Measurements from ENCODE around the gene ACMSD. TPM values are rescaled to one million over a fixed set of nuclear protein-coding genes. Genes with fewer than 3 reads are reported as not detected.
"Not testable (repeated sequence)": the region's sequence is repeated elsewhere in the genome, so short reads cannot be mapped to it uniquely, and the experiment has no call there.

The ACMSD gene
- total RNA-seq, 3 donors from 2014 or later = not detected

- ATAC-seq = no peak
- Mint-ChIP-seq H3K36me3 (ENCODE audit: insufficient read depth) (peaks cover 5% of the 10 kb centered on the region), H3K27me3 (ENCODE audit: low read depth) (no peaks in the 10 kb centered on the region), H3K4me1 (ENCODE audit: low read depth) (no peaks in the 10 kb centered on the region), H3K9me3 (peaks cover 6% of the 10 kb centered on the region), H3K4me3 (no peak overlapping the region)
- DNase-seq = no peak
Measured at GRCh38 chr2:134906726-134907125, 68.3 kb downstream of the ACMSD start.

- ATAC-seq; H3K36me3 Mint-ChIP-seq (ENCODE audit: insufficient read depth); H3K9me3 Mint-ChIP-seq; H3K4me1 Mint-ChIP-seq (ENCODE audit: low read depth); DNase-seq; H3K27me3 Mint-ChIP-seq (ENCODE audit: low read depth); H3K4me3 Mint-ChIP-seq: not testable (repeated sequence)
Measured at GRCh38 chr2:134907441-134908116, 69.2 kb downstream of the ACMSD start.

- no peaks in the 10 kb centered on the region for H3K27me3 Mint-ChIP-seq (ENCODE audit: low read depth)
- H3K4me3 Mint-ChIP-seq = no peak overlapping the region
- no peak for DNase-seq
- peaks cover 6% of the 10 kb centered on the region for H3K9me3 Mint-ChIP-seq
- H3K4me1 Mint-ChIP-seq (ENCODE audit: low read depth) = no peaks in the 10 kb centered on the region
- H3K36me3 Mint-ChIP-seq (ENCODE audit: insufficient read depth) = peaks cover 6% of the 10 kb centered on the region
- ATAC-seq = no peak
Measured at GRCh38 chr2:134910763-134911399, 72.5 kb downstream of the ACMSD start.

- Mint-ChIP-seq H3K4me1 (ENCODE audit: low read depth) (no peaks in the 10 kb centered on the region), H3K9me3 (peaks cover 6% of the 10 kb centered on the region), H3K36me3 (ENCODE audit: insufficient read depth) (peaks cover 6% of the 10 kb centered on the region), H3K4me3 (no peak overlapping the region), H3K27me3 (ENCODE audit: low read depth) (no peaks in the 10 kb centered on the region)
- ATAC-seq (no peak), DNase-seq (no peak)
Measured at GRCh38 chr2:134911400-134911785, 73.0 kb downstream of the ACMSD start.

DNA sequence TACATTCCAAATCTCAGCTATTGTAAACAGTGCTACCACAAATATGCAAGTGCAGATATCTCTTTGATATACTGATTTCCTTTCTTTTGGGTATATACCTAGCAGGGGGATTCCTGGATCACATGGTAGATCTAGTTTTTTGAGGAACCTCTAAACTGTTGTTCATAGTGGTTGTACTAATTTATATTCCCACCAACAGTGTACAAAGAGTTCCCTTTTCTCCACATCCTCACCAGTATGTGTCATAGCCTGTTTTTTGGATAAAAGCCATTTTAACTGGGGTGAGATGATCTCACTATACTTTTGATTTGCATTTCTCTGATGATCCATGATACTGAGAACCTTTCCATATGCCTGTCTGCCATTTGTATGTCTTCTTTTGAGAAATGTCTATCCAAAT, 73.9 kb downstream of the ACMSD start:
- peaks cover 8% of the 10 kb centered on the region for H3K4me1 Mint-ChIP-seq (ENCODE audit: low read depth)
- H3K4me3 Mint-ChIP-seq = no peak overlapping the region
- ATAC-seq (no peak), DNase-seq (no peak)
- peaks cover 6% of the 10 kb centered on the region for H3K9me3 Mint-ChIP-seq
- peaks cover 6% of the 10 kb centered on the region for H3K36me3 Mint-ChIP-seq (ENCODE audit: insufficient read depth)
- no peaks in the 10 kb centered on the region for H3K27me3 Mint-ChIP-seq (ENCODE audit: low read depth)

DNA sequence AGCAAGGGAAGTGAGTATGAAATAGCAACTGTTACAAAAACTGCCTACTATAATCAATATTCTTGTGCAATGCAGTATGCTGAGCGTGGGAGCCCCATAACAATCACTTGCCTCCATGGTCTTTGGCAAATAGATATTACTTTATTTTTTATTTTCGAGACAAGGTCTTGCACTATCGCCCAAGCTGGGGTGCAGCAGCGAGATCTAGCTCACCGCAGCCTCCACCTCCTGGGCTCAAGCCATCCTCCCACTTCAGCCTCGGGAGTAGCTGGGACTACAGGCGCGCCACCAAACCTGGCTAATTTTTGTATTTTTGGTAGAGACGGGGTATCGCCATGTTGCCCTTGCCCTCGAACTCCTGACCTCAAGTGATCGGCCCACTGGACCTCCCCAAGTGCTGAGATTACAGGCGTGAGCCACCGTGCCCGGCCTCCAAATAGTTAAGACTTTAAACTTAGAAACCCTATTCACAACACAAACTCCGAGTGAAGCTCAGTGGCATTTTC, 79.0 kb downstream of the ACMSD start:
- Mint-ChIP-seq H3K9me3 (no peaks in the 10 kb centered on the region), H3K4me1 (ENCODE audit: low read depth) (peaks cover 28% of the 10 kb centered on the region), H3K4me3 (peak overlapping the region; percentile 97), H3K36me3 (ENCODE audit: insufficient read depth) (peaks cover 7% of the 10 kb centered on the region), H3K27me3 (ENCODE audit: low read depth) (no peaks in the 10 kb centered on the region)
- DNase-seq (no peak), ATAC-seq (no peak)

GRCh38 chr2:134917888-134918525, 79.6 kb downstream of the ACMSD start:
- Mint-ChIP-seq H3K9me3 (no peaks in the 10 kb centered on the region), H3K4me3 (peak overlapping the region; percentile 97), H3K4me1 (ENCODE audit: low read depth) (peaks cover 34% of the 10 kb centered on the region), H3K36me3 (ENCODE audit: insufficient read depth) (peaks cover 10% of the 10 kb centered on the region), H3K27me3 (ENCODE audit: low read depth) (no peaks in the 10 kb centered on the region)
- ATAC-seq (peak; percentile 74 to 76), DNase-seq (peak; percentile 78)

DNA sequence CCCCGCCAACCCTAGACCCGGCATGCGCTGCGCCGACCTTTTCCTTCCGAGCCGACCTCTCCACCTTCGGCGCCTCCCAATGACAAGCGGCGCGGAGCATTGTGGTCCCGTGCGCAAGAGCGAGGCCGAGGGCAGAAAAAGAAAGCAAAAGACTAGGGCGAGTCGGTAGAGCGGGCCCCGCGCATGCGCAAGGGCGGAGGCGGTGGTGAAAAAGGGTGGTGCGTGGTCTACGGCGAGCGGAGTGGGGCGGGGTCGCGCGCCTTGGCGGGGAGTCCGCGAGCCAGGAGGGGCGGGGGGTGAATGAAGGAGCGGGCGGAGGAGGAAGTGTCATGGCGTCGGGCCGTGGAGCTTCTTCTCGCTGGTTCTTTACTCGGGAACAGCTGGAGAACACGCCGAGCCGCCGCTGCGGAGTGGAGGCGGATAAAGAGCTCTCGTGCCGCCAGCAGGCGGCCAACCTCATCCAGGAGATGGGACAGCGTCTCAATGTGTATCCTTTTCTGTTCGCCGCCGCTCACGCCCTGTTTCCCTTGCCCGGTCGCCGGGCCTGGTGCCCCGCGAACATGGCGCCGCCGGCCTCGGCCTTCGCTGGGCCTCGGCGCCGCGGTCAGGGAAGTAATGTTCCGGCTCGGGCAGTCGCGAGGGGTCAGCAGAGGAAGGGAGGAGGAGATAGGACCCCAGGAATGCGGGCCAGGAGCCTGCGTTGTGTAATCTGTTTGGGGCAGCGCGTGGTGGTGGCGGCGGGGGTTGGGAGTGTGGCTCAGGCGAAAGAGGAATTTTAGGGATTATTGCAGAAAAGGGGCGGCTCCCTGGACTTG, 80.3 kb downstream of the ACMSD start, which contains the start of gene CCNT2:
Gene CCNT2 (plus strand): TSS at position 297 of the 815 bp plus-strand sequence. CDS start 33 bp downstream, at position 330.
- DNase-seq (peak; percentile 99), ATAC-seq (peak; percentile 86)
- Mint-ChIP-seq H3K4me1 (ENCODE audit: low read depth) (peaks cover 40% of the 10 kb centered on the region), H3K36me3 (ENCODE audit: insufficient read depth) (peaks cover 10% of the 10 kb centered on the region), H3K9me3 (no peaks in the 10 kb centered on the region), H3K4me3 (peak within 1 kb of the TSS; percentile 97), H3K27me3 (ENCODE audit: low read depth) (no peaks in the 10 kb centered on the region)

DNA sequence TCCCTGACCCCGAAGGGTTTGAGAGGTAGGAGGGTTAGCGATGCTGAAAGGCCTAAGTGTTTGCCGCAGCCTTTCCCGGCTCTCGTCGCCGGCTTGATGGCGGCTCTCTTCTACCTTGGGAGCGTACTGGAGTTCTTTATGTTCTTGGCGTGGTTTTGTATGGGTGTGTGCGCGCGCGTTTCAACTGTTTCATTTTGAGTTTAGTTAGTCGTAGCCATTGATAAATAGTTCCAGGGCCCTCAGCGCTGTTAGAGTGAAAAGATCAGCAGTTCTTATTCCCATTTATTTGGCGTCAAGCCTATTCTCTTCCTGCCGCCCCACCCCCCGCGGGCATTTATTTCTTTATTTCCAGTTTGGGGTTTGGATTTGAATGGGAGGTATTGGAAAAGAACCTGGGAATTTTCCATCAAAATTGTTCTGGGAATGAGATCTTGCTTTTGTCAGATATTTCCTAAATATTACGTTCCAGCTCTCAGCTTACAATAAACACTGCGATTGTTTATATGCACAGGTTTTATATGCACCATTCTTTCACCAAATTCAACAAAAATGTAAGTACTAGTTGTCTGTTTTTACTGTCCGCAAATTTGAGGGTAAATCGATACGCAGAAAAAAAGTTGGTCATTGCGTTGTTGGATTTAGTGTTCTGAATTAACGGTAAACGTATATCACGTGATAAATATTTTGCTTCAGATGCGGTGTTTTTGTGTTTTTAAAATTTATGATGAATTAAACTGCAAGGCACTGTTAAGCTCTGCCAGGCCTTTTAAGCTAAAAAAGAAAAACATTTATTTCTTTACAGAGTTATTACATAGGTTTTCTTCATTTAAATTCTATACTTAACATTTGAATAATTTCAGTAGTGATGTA, 81.2 kb downstream of the ACMSD start:
- Mint-ChIP-seq H3K36me3 (ENCODE audit: insufficient read depth) (peaks cover 12% of the 10 kb centered on the region), H3K9me3 (no peaks in the 10 kb centered on the region)

GRCh38 chr2:134924912-134925311, 86.5 kb downstream of the ACMSD start:
- DNase-seq = no peak
- Mint-ChIP-seq H3K27me3 (ENCODE audit: low read depth) (no peaks in the 10 kb centered on the region), H3K4me1 (ENCODE audit: low read depth) (peaks cover 75% of the 10 kb centered on the region), H3K4me3 (no peak overlapping the region), H3K36me3 (ENCODE audit: insufficient read depth) (peaks cover 30% of the 10 kb centered on the region), H3K9me3 (no peaks in the 10 kb centered on the region)
- ATAC-seq = no peak

More for the DNA sequence above, 81.2 kb downstream of the ACMSD start:
- Mint-ChIP-seq H3K4me3 (peak overlapping the region; percentile 97), H3K27me3 (ENCODE audit: low read depth) (no peaks in the 10 kb centered on the region), H3K4me1 (ENCODE audit: low read depth) (peaks cover 49% of the 10 kb centered on the region)
- ATAC-seq (peak; percentile 14 to 16), DNase-seq (peak; percentile 28)

- H3K4me3 Mint-ChIP-seq = peak overlapping the region; percentile 46
- DNase-seq (no peak), ATAC-seq (no peak)
- H3K36me3 Mint-ChIP-seq (ENCODE audit: insufficient read depth) = peaks cover 34% of the 10 kb centered on the region
- H3K27me3 Mint-ChIP-seq (ENCODE audit: low read depth) = no peaks in the 10 kb centered on the region
- no peaks in the 10 kb centered on the region for H3K9me3 Mint-ChIP-seq
- H3K4me1 Mint-ChIP-seq (ENCODE audit: low read depth) = peaks cover 83% of the 10 kb centered on the region
Measured at GRCh38 chr2:134926231-134926931, 88.0 kb downstream of the ACMSD start.

- Mint-ChIP-seq H3K36me3 (ENCODE audit: insufficient read depth) (peaks cover 35% of the 10 kb centered on the region), H3K4me1 (ENCODE audit: low read depth) (peaks cover 83% of the 10 kb centered on the region), H3K27me3 (ENCODE audit: low read depth) (no peaks in the 10 kb centered on the region), H3K4me3 (no peak overlapping the region), H3K9me3 (no peaks in the 10 kb centered on the region)
- no peak for DNase-seq
- peak in 1 of 2 donors; percentile 43 for ATAC-seq
Measured at GRCh38 chr2:134927195-134927594, 88.8 kb downstream of the ACMSD start.

Measured in activated T-cell treated with anti-CD3 and anti-CD28 coated beads, Interleukin-2, amount 50 U/mL, for 4 hours (primary cell).